Melanocyte of skin (primary cell): ENCODE measurements around the gene TPRKB. TPM values are rescaled to one million over a fixed set of nuclear protein-coding genes. Genes with fewer than 3 reads are reported as not detected.

Source experiments
- total RNA-seq, 2 donors: library from RNA; depleted of rRNA; stranded (reverse); fragments of >200 nt; gene quantifications; 2 replicates each; pipeline ENCODE4 v1.2.3, GENCODE V29; 2012

Gene TPRKB
- total RNA-seq = 10 to 100 TPM; 23.1 to 33.0 TPM

GRCh38 chr2:73736855-73737779 lies at the start of gene TPRKB:
TPRKB (minus strand) TSS chr2:73737345; CDS start chr2:73734569, 2,776 bp downstream.

DNA sequence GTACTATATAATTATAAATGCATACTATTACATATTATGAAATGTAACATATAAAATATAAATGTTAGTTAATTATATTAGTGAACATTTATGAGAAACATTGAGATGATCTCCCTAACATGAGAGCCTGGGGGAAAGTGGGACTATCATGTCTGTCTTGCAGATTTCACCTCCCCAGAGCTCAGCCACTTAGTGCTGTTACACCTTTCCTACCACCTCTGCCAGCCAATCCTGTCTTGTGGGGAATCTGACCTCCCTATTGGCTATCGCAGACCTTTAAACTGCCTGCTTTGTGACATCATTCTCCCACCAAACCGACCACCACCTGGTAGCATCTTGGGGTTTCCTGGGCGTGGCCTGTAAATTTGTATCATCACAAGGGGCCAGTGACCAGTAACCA lies 46.7 kb upstream of the TPRKB start, which contains the start of gene C2orf78:
C2orf78 (plus strand) TSS at position 301 of the 400 bp plus-strand sequence. CDS start 127 bp downstream, outside the sequence.

GRCh38 chr2:73779467-73780236 lies 42.5 kb upstream of the TPRKB start, which contains the start of gene DUSP11:
DUSP11 (minus strand) TSS chr2:73780103; CDS start chr2:73779974, 129 bp downstream.

Other genes with a start within 250 kb of the TPRKB start
- gene NAT8, start 94.9 kb downstream of the TPRKB start, total RNA-seq = not detected
- gene DUSP11, start 42.8 kb upstream of the TPRKB start, total RNA-seq = 10 to 100 TPM; 20.0 to 24.3 TPM
- not detected for gene C2orf78, start 46.8 kb upstream of the TPRKB start, total RNA-seq
- gene STAMBP, start 91.6 kb upstream of the TPRKB start, total RNA-seq = 10 to 100 TPM; 31.0 to 41.3 TPM
- 1 to 10 TPM in 1 of 2 donors, under 1 TPM in 1; under 0.01 to 4.7 TPM for gene ACTG2, start 155.7 kb upstream of the TPRKB start, total RNA-seq
- gene DGUOK, start 189.5 kb upstream of the TPRKB start, total RNA-seq = 10 to 100 TPM; 45.4 to 67.3 TPM
- gene TET3, start 247.6 kb upstream of the TPRKB start, total RNA-seq = 1 to 10 TPM; 2.1 to 3.3 TPM